HG03095 (cell line): ENCODE results near the gene ATP5MC2.
"Not testable (repeated sequence)": the region's sequence is repeated elsewhere in the genome, so short reads cannot be mapped to it uniquely, and the experiment has no call there.

Source experiments
- ATAC-seq: cut with Tn5 transposase; IDR thresholded peaks from one replicate; pipeline ENCODE4 v1.9.1; 2021; ENCODE audit warnings: moderate library complexity; ENCODE audit not compliant: unreplicated experiment

Gene ATP5MC2

GRCh38 chr12:53695152-53696145, 19.6 kb upstream of the ATP5MC2 start:
- ATAC-seq = no peak

GRCh38 chr12:53694756-53695151, 18.9 kb upstream of the ATP5MC2 start:
- no peak for ATAC-seq

GRCh38 chr12:53688134-53688533, 12.3 kb upstream of the ATP5MC2 start:
- ATAC-seq = no peak

- no peak for ATAC-seq
Observed at GRCh38 chr12:53686436-53686835, 10.6 kb upstream of the ATP5MC2 start.

GRCh38 chr12:53684654-53685220, 8.9 kb upstream of the ATP5MC2 start:
- no peak for ATAC-seq

GRCh38 chr12:53683983-53684382, 8.1 kb upstream of the ATP5MC2 start:
- ATAC-seq = no peak

- ATAC-seq = no peak
Observed at GRCh38 chr12:53683494-53683893, 7.6 kb upstream of the ATP5MC2 start.

- ATAC-seq = not testable (repeated sequence)
Observed at GRCh38 chr12:53680061-53680460, 4.2 kb upstream of the ATP5MC2 start.

- ATAC-seq = no peak
Observed at GRCh38 chr12:53677800-53678148, 1.9 kb upstream of the ATP5MC2 start.

- ATAC-seq = no peak
Observed at GRCh38 chr12:53677016-53677799, 1.3 kb upstream of the ATP5MC2 start.

- ATAC-seq = no peak
Observed at GRCh38 chr12:53676656-53677015, 753 bp upstream of the ATP5MC2 start.

- no peak for ATAC-seq
Observed at GRCh38 chr12:53674977-53675700, 744 bp downstream of the ATP5MC2 start.

GRCh38 chr12:53670971-53671370, 4.9 kb downstream of the ATP5MC2 start:
- ATAC-seq = no peak

- ATAC-seq = no peak
Observed at GRCh38 chr12:53670308-53670707, 5.6 kb downstream of the ATP5MC2 start.

- no peak for ATAC-seq
Observed at GRCh38 chr12:53667080-53667479, 8.8 kb downstream of the ATP5MC2 start.

- no peak for ATAC-seq
Observed at GRCh38 chr12:53664936-53665335, 10.9 kb downstream of the ATP5MC2 start.

- no peak for ATAC-seq
Observed at GRCh38 chr12:53664191-53664590, 11.7 kb downstream of the ATP5MC2 start.

GRCh38 chr12:53660041-53660440, 15.8 kb downstream of the ATP5MC2 start:
- ATAC-seq = no peak

GRCh38 chr12:53659571-53659981, 16.3 kb downstream of the ATP5MC2 start:
- no peak for ATAC-seq

GRCh38 chr12:53659011-53659551, 16.8 kb downstream of the ATP5MC2 start:
- ATAC-seq = no peak

GRCh38 chr12:53657041-53657440, 18.8 kb downstream of the ATP5MC2 start:
- no peak for ATAC-seq
